Natural killer cell (primary cell): Measurements from ENCODE around the gene AIFM3. TPM values are rescaled to one million over a fixed set of nuclear protein-coding genes. Genes with fewer than 3 reads are reported as not detected.

Experiments
- ATAC-seq, 3 donors: fragments of 150-1000 bp in 2 of 3; fragments of 200-7000 bp in 1 of 3; cut with Tn5 transposase; 1 replicate in 1 of 3; 2 replicates in 2 of 3; pipeline ENCODE4 v1.10.0; 2021; ENCODE audit warnings: mild to moderate bottlenecking in 2 of 3, moderate library complexity in 2 of 3
- DNase-seq, 2 donors: peaks; one replicate each; pipeline versions ENCODE4 v3.0.0 to v3.0.0-alpha.2; 2013 to 2021; ENCODE audit warnings: mixed read lengths in 1 of 2
- H3K27ac ChIP-seq: one replicate; pipeline ENCODE4 v1.5.1; 2013; ENCODE audit warnings: mild to moderate bottlenecking, low read length
- H3K27me3 ChIP-seq: one replicate; pipeline ENCODE4 v1.6.1; 2013; ENCODE audit warnings: low read length; ENCODE audit not compliant: control insufficient read depth, insufficient read depth
- H3K36me3 ChIP-seq: one replicate; pipeline ENCODE4 v1.6.1; 2013; ENCODE audit warnings: low read length; ENCODE audit not compliant: control insufficient read depth, insufficient read depth
- H3K4me1 ChIP-seq: one replicate; pipeline ENCODE4 v1.6.1; 2013; ENCODE audit warnings: low read length; ENCODE audit not compliant: control insufficient read depth, insufficient read depth
- H3K4me3 ChIP-seq: one replicate; pipeline ENCODE4 v1.5.1; 2013; ENCODE audit warnings: low read length
- H3K9me3 ChIP-seq: one replicate; pipeline ENCODE4 v1.6.1; 2013; ENCODE audit warnings: low read length; ENCODE audit not compliant: control insufficient read depth, insufficient read depth
- H3K27ac Mint-ChIP-seq, 2 donors: one replicate each; pipeline ENCODE4 v1.8.0; 2022; ENCODE audit warnings: mild to moderate bottlenecking in 2 of 2, mixed read lengths in 2 of 2, moderate library complexity in 1 of 2
- H3K27me3 Mint-ChIP-seq, 2 donors: one replicate each; pipeline ENCODE4 v1.8.0; 2022; ENCODE audit warnings: low read depth in 2 of 2, mixed read lengths in 2 of 2
- H3K36me3 Mint-ChIP-seq: one replicate; pipeline ENCODE4 v1.8.0; 2022; ENCODE audit warnings: mixed read lengths
- H3K4me1 Mint-ChIP-seq, 2 donors: one replicate each; pipeline ENCODE4 v1.8.0; 2022; ENCODE audit warnings: mixed read lengths in 2 of 2
- H3K4me3 Mint-ChIP-seq: one replicate; pipeline ENCODE4 v1.8.0; 2022; ENCODE audit warnings: mild to moderate bottlenecking, moderate library complexity, mixed read lengths
- H3K9me3 Mint-ChIP-seq, 2 donors: one replicate each; pipeline ENCODE4 v1.8.0; 2022; ENCODE audit warnings: mixed read lengths in 2 of 2
- WGBS: methylation state at CpG from one replicate; pipeline ENCODE4 v1.1.7; 2013; ENCODE audit warnings: missing lambda C conversion rate; ENCODE audit not compliant: insufficient coverage; 5-methylcytosine and 5-hydroxymethylcytosine counted together
- intact Hi-C: fragments of 100-400 bp; cut with micrococcal nuclease; formaldehyde crosslinking; loops from one replicate; pipeline ENCODE4 v1.14.2; 2022
- total RNA-seq, 4 donors: library from RNA; stranded (reverse); fragments of 120-200 nt in 1 of 4; gene quantifications; one replicate each; pipeline versions ENCODE4 v1.2.3 to v1.2.4, GENCODE V29; 2013 to 2022
- TF ChIP-seq, protein P1 (sequence below): fragments of 200-600 bp; IDR thresholded peaks from one replicate; pipeline ENCODE4 v1.8.0; 2022; ENCODE audit warnings: antibody characterized with exemption

Gene AIFM3
- total RNA-seq, 3 donors from 2014 or later (not counting 1 experiment from before 2014, with no cell fraction given): 1.5 to 2.3 (median 2.2) TPM

- Histone ChIP-seq H3K27me3 (peaks cover 6% of the 10 kb centered on the region), H3K36me3 (no peaks in the 10 kb centered on the region), H3K27ac (no peak overlapping the region), H3K9me3 (no peaks in the 10 kb centered on the region), H3K4me3 (no peak overlapping the region), H3K4me1 (peaks cover 19% of the 10 kb centered on the region)
- no peak for DNase-seq
- 87% methylated on average over 12 of the region's 12 CpGs for WGBS
- H3K36me3 Mint-ChIP-seq: no peaks in the 10 kb centered on the region
- TF ChIP-seq, protein P1, sequence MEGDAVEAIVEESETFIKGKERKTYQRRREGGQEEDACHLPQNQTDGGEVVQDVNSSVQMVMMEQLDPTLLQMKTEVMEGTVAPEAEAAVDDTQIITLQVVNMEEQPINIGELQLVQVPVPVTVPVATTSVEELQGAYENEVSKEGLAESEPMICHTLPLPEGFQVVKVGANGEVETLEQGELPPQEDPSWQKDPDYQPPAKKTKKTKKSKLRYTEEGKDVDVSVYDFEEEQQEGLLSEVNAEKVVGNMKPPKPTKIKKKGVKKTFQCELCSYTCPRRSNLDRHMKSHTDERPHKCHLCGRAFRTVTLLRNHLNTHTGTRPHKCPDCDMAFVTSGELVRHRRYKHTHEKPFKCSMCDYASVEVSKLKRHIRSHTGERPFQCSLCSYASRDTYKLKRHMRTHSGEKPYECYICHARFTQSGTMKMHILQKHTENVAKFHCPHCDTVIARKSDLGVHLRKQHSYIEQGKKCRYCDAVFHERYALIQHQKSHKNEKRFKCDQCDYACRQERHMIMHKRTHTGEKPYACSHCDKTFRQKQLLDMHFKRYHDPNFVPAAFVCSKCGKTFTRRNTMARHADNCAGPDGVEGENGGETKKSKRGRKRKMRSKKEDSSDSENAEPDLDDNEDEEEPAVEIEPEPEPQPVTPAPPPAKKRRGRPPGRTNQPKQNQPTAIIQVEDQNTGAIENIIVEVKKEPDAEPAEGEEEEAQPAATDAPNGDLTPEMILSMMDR: no peak
- peaks cover 6 to 14% of the 10 kb centered on the region in 2 donors for H3K4me1 Mint-ChIP-seq
- H3K27me3 Mint-ChIP-seq: peaks cover 10 to 25% of the 10 kb centered on the region in 2 donors
- intact Hi-C loops: no loop called here
- H3K4me3 Mint-ChIP-seq: no peak overlapping the region
- H3K9me3 Mint-ChIP-seq: no peaks in the 10 kb centered on the region
- no peak for ATAC-seq
- no peak overlapping the region for H3K27ac Mint-ChIP-seq
Observed at GRCh38 chr22:21029486-21030025, 62.5 kb downstream of the AIFM3 start.

DNA sequence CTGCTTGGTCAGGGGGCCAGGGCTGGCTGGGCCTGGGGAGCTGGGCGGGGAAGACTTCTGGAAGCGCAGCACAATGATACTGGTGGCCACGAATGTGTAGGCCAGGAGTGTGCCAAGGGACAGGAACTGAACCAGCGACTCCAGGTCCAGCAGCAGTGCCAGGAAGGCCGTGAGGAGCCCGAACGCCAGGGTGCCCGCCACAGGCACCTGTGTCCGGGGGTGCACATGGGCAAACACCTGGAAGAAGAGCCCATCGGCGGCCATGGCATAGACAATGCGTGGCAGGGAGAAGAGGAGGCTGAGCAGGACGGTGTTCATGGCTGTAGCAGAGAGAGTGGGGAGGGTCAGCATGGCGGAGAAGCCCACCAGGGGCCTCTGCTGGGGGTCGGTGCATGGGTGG, 63.0 kb downstream of the AIFM3 start:
- no peak overlapping the region for H3K4me3 ChIP-seq
- no peaks in the 10 kb centered on the region for H3K9me3 ChIP-seq
- 90% methylated on average over 15 of the region's 15 CpGs for WGBS
- DNase-seq (no peak), ATAC-seq (no peak)
- H3K36me3 ChIP-seq: no peaks in the 10 kb centered on the region
- H3K4me3 Mint-ChIP-seq: no peak overlapping the region
- peaks cover 19% of the 10 kb centered on the region for H3K4me1 ChIP-seq
- no peaks in the 10 kb centered on the region for H3K36me3 Mint-ChIP-seq
- no peak overlapping the region for H3K27ac Mint-ChIP-seq
- no peak overlapping the region for H3K27ac ChIP-seq
- H3K27me3 Mint-ChIP-seq: peaks cover 10 to 26% of the 10 kb centered on the region in 2 donors
- intact Hi-C loops: no loop called here
- peaks cover 6 to 13% of the 10 kb centered on the region in 2 donors for H3K4me1 Mint-ChIP-seq
- TF ChIP-seq, protein P1: no peak
- peaks cover 6% of the 10 kb centered on the region for H3K27me3 ChIP-seq
- no peaks in the 10 kb centered on the region for H3K9me3 Mint-ChIP-seq

Other genes with a start within 250 kb of the AIFM3 start
- gene SERPIND1, start 193.1 kb upstream of the AIFM3 start, total RNA-seq: under 1 TPM in 1 of 3 donors, not detected in 2; 0.43 TPM
- 100 to 1,000 TPM; 208 to 233 (median 215) TPM for gene PI4KA, start 108.4 kb upstream of the AIFM3 start, total RNA-seq
- 10 to 100 TPM; 35.1 to 40.3 (median 36.8) TPM for gene SNAP29, start 108.2 kb upstream of the AIFM3 start, total RNA-seq
- 10 to 100 TPM; 50.7 to 71.2 (median 67.4) TPM for gene CRKL, start 49.8 kb upstream of the AIFM3 start, total RNA-seq
- 10 to 100 TPM; 71.9 to 85.0 (median 82.0) TPM for gene LZTR1, start 15.0 kb downstream of the AIFM3 start, total RNA-seq
- gene THAP7, start 34.9 kb downstream of the AIFM3 start, total RNA-seq: 10 to 100 TPM; 24.1 to 40.0 (median 26.8) TPM
- gene P2RX6, start 47.9 kb downstream of the AIFM3 start, total RNA-seq: under 1 TPM; 0.14 to 0.93 (median 0.18) TPM
- not detected for gene SLC7A4, start 65.3 kb downstream of the AIFM3 start, total RNA-seq
- gene LRRC74B, start 78.7 kb downstream of the AIFM3 start, total RNA-seq: under 1 TPM in 1 of 3 donors, not detected in 2; 0.11 TPM